IMR-90 (cell line): ENCODE results near the gene TXK.

Source experiments
- MAZ ChIP-seq: IDR thresholded peaks from 2 replicates; pipeline ENCODE4 v1.6.1; 2012; ENCODE audit warnings: low read depth, mild to moderate bottlenecking, low read length, improper control_type of control experiment, moderate library complexity, borderline replicate concordance
- POLR2A ChIP-seq: IDR thresholded peaks from 2 replicates; pipeline ENCODE4 v1.6.1; 2012; ENCODE audit warnings: mild to moderate bottlenecking, low read depth, low read length
- RFX5 ChIP-seq: IDR thresholded peaks from 2 replicates; pipeline ENCODE4 v1.8.0; 2012; ENCODE audit warnings: low read depth, mild to moderate bottlenecking, low read length, moderate library complexity
- TF ChIP-seq, protein P1 (sequence below): conservative IDR thresholded peaks from 2 replicates; pipeline ENCODE4 v1.5.1; 2012; ENCODE audit warnings: mild to moderate bottlenecking, low read depth, low read length, improper control_type of control experiment
- TF ChIP-seq, protein P2 (sequence below): fragments of 150-350 bp; IDR thresholded peaks from 2 replicates; pipeline ENCODE4 v1.6.1; 2017; ENCODE audit warnings: mild to moderate bottlenecking, antibody characterized with exemption, low read length, low read depth

DNA sequence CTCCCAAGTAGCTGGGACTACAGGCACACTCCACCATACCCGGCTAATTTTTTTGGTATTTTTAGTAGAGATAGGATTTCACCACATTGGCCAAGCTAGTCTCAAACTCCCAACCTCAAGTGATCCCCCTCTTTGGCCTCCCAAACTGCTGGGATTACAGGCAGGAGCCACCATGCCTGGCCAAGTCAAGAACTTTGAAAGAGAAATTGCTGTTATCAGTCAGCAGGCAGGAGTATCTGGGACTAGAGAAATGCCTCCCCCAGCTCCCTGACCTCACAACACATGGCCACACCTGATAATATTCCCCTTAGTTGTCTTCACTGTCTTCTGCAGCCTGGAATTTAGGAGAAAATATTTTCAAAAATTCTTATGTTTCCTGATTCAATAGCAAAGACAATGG is 7.4 kb downstream of the TXK start:
- TF ChIP-seq, protein P1, sequence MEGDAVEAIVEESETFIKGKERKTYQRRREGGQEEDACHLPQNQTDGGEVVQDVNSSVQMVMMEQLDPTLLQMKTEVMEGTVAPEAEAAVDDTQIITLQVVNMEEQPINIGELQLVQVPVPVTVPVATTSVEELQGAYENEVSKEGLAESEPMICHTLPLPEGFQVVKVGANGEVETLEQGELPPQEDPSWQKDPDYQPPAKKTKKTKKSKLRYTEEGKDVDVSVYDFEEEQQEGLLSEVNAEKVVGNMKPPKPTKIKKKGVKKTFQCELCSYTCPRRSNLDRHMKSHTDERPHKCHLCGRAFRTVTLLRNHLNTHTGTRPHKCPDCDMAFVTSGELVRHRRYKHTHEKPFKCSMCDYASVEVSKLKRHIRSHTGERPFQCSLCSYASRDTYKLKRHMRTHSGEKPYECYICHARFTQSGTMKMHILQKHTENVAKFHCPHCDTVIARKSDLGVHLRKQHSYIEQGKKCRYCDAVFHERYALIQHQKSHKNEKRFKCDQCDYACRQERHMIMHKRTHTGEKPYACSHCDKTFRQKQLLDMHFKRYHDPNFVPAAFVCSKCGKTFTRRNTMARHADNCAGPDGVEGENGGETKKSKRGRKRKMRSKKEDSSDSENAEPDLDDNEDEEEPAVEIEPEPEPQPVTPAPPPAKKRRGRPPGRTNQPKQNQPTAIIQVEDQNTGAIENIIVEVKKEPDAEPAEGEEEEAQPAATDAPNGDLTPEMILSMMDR: no peak
- TF ChIP-seq MAZ (no peak), POLR2A (no peak), RFX5 (no peak)
- TF ChIP-seq, protein P2, sequence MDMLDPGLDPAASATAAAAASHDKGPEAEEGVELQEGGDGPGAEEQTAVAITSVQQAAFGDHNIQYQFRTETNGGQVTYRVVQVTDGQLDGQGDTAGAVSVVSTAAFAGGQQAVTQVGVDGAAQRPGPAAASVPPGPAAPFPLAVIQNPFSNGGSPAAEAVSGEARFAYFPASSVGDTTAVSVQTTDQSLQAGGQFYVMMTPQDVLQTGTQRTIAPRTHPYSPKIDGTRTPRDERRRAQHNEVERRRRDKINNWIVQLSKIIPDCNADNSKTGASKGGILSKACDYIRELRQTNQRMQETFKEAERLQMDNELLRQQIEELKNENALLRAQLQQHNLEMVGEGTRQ: no peak
